Sigmoid colon (tissue), 4 donors: ENCODE results near the gene ZNF275.

Experiments
- CTCF ChIP-seq, 4 experiments: fragments of 450-650 bp in 3 of 4; fragments of 200-600 bp in 1 of 4; IDR thresholded peaks; one replicate each; pipeline ENCODE4 v1.5.1; 2016 to 2019; ENCODE audit warnings: antibody characterized with exemption in 4 of 4, mild to moderate bottlenecking in 3 of 4, moderate library complexity in 2 of 4
- EP300 ChIP-seq, 4 donors: sonication (generic); formaldehyde crosslinking; IDR thresholded peaks; one replicate each; pipeline ENCODE4 v1.6.1; 2017; ENCODE audit warnings: antibody characterized with exemption in 4 of 4
- POLR2A ChIP-seq, 2 donors: fragments of 450-650 bp; IDR thresholded peaks; one replicate each; pipeline ENCODE4 v1.6.1; 2016; ENCODE audit warnings: antibody characterized with exemption in 2 of 2, mild to moderate bottlenecking in 2 of 2, moderate library complexity in 2 of 2
- POLR2AphosphoS5 ChIP-seq, 4 donors: sonication (generic); formaldehyde crosslinking; IDR thresholded peaks; one replicate each; pipeline ENCODE4 v1.6.1; 2017; ENCODE audit warnings: antibody characterized with exemption in 4 of 4

- TF ChIP-seq CTCF (IDR thresholded peaks at IDR 0.05) (no peak), POLR2A (IDR thresholded peaks at IDR 0.05) (no peak), POLR2AphosphoS5 (IDR thresholded peaks at IDR 0.05) (no peak), EP300 (IDR thresholded peaks at IDR 0.05) (no peak)
These were observed 6.4 kb upstream of the ZNF275 start for GRCh38 chrX:153327561-153327960.
